HepG2 (cell line): ENCODE measurements around the gene HS3ST5.

Source experiments
- CAMTA2 ChIP-seq: sonication (generic); formaldehyde crosslinking; IDR thresholded peaks from 2 replicates; pipeline ENCODE4 v1.4.0; 2020; ENCODE audit warnings: mild to moderate bottlenecking, missing genetic modification reagents, borderline replicate concordance
- HNRNPL ChIP-seq: fragments of 200-400 bp; formaldehyde crosslinking; IDR thresholded peaks from 2 replicates; pipeline ENCODE4 v1.6.1; 2017; ENCODE audit warnings: mild to moderate bottlenecking, low read depth, low read length
- SP2 ChIP-seq: sonication (generic); formaldehyde crosslinking; IDR thresholded peaks from 2 replicates; pipeline ENCODE4 v1.5.1; 2020; ENCODE audit warnings: mild to moderate bottlenecking, missing genetic modification reagents
- ZBTB37 ChIP-seq: sonication (generic); formaldehyde crosslinking; IDR thresholded peaks from 2 replicates; pipeline ENCODE4 v1.4.0; 2020; ENCODE audit warnings: mild to moderate bottlenecking, missing genetic modification reagents
- ZFP90 ChIP-seq: sonication (generic); formaldehyde crosslinking; IDR thresholded peaks from 2 replicates; pipeline ENCODE4 v1.8.0; 2022; ENCODE audit warnings: missing genetic modification reagents, mild to moderate bottlenecking, inconsistent platforms, borderline replicate concordance
- ZNF670 ChIP-seq: sonication (generic); formaldehyde crosslinking; IDR thresholded peaks from 2 replicates; pipeline ENCODE4 v1.8.0; 2022; ENCODE audit warnings: mild to moderate bottlenecking, missing genetic modification reagents, borderline replicate concordance

DNA sequence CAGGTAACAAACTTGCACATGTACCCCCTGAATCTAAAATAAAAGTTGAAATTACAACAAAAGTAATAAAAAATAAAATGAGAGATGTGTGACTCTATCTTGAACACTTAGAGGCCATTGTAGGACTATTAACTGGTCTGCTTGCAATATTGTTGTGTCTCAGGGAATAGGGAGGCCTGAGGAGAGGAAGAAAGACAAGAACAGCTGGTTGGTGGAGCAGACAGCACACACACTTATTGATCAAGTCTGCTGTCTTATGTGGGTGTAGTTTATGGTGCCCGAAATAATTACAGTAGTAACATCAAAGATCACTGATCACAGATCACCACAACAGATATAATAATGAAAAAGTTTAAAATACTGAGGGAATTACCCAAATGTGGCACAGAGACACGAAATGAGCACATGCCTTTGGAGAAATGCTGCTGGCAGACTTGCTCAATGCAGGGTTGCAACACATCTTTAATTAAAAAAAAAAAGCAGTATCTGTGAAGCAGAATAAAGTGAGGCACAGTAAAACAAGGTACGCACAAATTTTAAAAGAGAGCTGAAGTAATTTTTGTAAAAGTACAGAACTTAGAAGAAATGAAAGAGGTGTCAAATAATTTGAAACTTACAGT lies 261.8 kb downstream of the HS3ST5 start:
- TF ChIP-seq ZFP90 (CRISPR knock-in tag) (no peak), HNRNPL (no peak), SP2 (CRISPR knock-in tag) (no peak), CAMTA2 (CRISPR knock-in tag) (no peak), ZNF670 (CRISPR knock-in tag) (no peak), ZBTB37 (CRISPR knock-in tag) (no peak)
